RCC 7860 (cell line): ENCODE results near the gene PALLD.
"Not testable (repeated sequence)": the region's sequence is repeated elsewhere in the genome, so short reads cannot be mapped to it uniquely, and the experiment has no call there.

ENCODE experiments used
- DNase-seq: peaks from one replicate; pipeline ENCODE4 v3.0.0-alpha.2; 2015; ENCODE audit warnings: low spot score
- FAIRE-seq: peaks from 2 replicates; lab custom pipeline; 2012; peaks lifted over from hg19 to GRCh38; lab: Jason Lieb, UNC

The PALLD gene

GRCh38 chr4:168804146-168804545 lies 307.3 kb downstream of the PALLD start:
- FAIRE-seq (no peak), DNase-seq (no peak)

- DNase-seq (no peak), FAIRE-seq (no peak)
These were observed 308.5 kb downstream of the PALLD start for GRCh38 chr4:168805341-168805740.

- FAIRE-seq, DNase-seq: not testable (repeated sequence)
These were observed 309.4 kb downstream of the PALLD start for GRCh38 chr4:168806247-168806646.

DNA sequence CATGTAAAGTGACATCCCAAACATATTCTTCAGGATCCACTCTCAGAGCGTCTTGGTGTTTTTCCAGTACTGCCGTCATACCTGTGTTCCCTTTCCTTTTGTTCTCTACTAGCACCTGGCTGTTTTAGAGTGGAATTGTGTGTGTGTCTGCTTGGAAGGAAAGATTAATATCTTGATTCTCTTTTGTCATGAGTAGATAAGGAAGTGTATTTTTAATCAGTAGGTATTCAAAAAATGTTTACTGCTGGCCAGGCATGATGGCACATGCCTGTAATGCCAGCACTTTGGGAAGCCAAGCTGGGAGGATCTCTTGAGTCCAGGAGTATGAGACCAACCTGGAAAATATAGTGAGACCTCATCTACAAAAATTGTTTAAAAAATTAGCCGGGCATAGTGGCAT lies 314.4 kb downstream of the PALLD start:
- DNase-seq, result no peak

GRCh38 chr4:168811786-168812651 lies 315.2 kb downstream of the PALLD start:
- DNase-seq (no peak), FAIRE-seq (no peak)

More for the DNA sequence above, 314.4 kb downstream of the PALLD start:
- no peak for FAIRE-seq

DNA sequence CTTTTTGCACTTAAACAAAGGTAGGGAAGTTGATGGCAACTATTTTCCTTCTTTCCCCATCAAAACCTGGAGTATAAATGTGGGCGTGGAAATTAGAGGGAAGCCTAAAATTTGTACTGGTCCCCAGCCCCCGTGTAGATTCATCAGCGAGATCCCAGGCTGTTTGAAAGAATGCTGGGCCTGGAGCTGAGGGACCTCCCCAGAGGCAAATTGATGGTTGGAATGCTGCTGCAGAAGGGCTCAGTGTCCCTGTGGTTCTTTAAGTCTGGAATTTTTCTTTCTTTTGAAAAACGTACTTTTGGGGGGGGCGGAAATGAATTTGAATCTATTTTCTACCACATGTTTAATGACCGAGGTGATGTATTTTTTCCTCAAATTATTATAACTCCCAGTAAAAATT lies 316.0 kb downstream of the PALLD start:
- DNase-seq, result no peak
- no peak for FAIRE-seq

DNA sequence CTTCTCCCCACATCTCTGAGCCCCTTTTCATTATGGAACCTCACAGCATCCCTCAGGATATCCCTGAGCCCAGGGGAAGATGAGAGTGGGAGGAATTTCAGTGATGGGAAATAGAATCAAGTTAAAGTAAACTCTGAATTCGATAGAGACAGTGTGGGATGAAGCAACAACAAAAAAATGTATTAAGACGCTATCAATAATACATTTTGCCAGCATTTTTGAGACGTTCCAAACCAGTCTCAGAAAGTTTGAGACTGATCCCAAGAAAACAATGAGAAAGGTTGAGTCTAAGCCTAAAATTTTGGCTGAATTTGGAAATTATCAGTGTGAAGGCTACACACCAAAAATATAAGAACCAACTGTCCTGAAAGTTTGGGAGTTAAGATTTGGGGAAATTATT lies 317.0 kb downstream of the PALLD start:
- DNase-seq (no peak), FAIRE-seq (no peak)

DNA sequence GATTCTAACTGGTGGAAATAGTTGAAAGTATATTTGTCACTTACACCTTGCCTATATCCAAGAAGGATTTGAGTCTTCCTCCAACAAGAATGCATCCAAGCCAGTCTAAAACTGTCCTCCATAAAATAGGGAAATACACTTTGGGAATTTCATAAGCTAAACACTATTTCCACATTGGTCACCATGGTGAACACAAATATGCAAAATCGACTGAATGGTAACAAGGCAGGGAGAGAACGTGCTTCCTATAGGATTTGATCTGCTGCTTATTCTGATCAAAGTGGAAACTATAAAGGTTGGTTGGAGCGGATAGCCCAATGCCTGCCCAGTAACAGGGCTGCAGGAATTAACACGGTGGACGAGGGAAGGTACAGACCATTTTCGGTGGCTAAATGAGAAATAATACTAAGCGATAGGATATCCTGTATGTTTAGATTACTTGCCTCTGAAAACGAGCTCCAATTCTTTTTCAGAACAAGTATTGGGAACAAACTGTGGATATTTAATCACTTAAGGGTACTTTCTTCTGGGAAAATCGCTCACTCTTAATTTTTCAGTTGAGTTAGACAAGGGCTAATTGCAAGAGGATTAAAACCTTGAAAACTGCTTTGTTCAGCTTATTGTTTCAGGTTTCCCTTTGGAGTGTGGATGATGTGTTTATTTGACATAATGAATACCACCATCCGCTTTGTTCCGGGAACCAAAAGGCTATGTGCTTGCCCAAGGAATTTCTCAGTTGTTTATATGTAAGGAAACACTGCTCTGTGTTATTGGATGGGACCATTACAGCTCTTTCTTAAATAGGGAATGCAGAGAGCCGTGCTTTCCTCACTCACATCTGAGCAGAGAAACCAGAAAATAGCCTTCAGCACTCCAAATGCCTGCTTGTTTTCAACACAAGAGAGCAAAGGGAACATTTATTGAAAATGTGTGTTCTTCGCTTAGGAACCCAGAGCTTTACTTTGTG lies 318.8 kb downstream of the PALLD start:
- no peak for DNase-seq
- FAIRE-seq, result no peak

DNA sequence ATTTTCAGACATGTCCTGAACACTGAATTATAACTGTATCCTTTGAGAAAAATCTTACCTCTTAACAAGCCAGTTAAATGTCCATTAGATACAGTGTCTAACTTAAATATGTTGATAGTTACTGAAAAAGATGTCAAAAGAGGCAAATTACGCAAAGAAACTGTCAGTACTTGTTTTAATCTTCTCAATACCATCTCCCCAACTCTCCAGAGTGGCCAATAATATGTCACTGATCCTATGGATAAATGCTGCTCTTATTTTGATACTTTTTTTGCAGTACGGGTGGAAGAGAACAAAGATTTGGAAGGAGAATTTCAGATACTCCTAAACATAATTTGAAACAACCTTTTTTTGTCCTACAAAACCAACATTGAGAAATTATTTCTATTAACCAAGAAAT lies 320.5 kb downstream of the PALLD start:
- no peak for DNase-seq
- no peak for FAIRE-seq

DNA sequence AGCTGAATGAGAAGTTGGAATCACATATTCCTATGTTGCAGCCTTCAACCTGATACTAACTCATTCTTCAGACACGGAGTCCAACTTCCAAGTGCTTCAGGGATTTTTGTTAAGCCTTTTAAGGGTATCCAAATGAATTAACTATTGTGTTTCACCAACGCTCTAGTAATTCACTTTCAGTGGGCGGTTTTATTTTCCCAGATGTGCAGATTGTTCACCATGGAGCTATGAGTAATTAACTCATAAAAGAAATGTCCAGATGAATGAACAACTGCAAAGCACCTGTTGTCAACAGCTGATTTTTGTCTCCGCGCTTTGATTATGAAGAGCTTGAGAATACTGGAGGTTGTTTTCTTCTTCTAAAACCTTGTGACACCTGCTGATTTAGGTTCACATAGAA lies 325.6 kb downstream of the PALLD start:
- FAIRE-seq (no peak), DNase-seq (no peak)

DNA sequence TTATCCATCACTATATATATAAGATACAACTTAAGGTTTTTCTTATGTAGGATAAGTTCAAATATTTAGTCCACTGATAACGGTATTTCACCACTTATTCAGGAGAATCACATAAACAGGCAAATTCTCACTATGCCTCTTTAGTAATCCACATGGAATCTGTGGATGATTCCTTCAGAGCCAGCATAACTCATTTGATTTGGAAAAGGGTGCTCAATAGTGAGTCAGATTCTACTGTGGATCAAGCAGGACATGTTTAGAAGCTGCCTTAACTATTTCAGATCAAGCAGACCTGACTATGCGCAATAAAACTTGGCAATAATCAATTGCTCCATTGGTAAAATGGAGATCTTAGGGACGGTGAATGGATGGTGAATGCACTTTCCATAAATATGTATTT lies 329.1 kb downstream of the PALLD start:
- no peak for FAIRE-seq
- DNase-seq, result no peak

GRCh38 chr4:168826620-168827019 lies 329.8 kb downstream of the PALLD start:
- FAIRE-seq, result no peak
- DNase-seq, result no peak

GRCh38 chr4:168830777-168831512 lies 334.1 kb downstream of the PALLD start:
- no peak for FAIRE-seq
- peak; percentile 31 for DNase-seq

GRCh38 chr4:168831585-168831918 lies 334.7 kb downstream of the PALLD start:
- FAIRE-seq, result no peak
- peak; percentile 4 for DNase-seq

GRCh38 chr4:168831919-168832762 lies 335.3 kb downstream of the PALLD start:
- peak; percentile 66 for DNase-seq
- FAIRE-seq, result no peak

- DNase-seq (peak; percentile 22), FAIRE-seq (no peak)
These were observed 336.1 kb downstream of the PALLD start for GRCh38 chr4:168832763-168833575.

GRCh38 chr4:168833881-168834280 lies 337.0 kb downstream of the PALLD start:
- FAIRE-seq, result no peak
- no peak for DNase-seq

GRCh38 chr4:168835880-168836454 lies 339.1 kb downstream of the PALLD start:
- FAIRE-seq, result no peak
- no peak for DNase-seq

DNA sequence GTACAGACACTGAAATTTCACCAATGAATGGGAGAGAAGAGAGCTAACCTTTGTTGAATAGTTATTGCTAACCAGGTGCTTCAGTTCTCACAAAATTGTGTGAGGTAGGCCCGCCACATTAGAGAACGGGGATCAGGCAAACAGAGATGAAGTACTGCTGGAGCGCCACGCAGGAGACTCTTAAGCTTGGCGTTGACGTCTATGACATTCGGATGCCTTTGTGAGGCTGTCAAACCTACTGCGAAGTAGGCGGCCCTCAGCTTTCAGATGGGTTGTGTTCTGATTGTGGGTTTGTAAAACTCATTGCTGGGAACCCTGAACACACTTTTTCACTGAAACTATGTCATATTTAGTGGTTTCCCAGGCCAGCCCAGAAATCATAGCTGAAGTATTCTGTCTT lies 339.6 kb downstream of the PALLD start:
- FAIRE-seq, result no peak

More for the DNA sequence above, 339.6 kb downstream of the PALLD start:
- no peak for DNase-seq
